ENCODE measurements around the gene NCAN.
"Not testable (repeated sequence)": the region's sequence is repeated elsewhere in the genome, so short reads cannot be mapped to it uniquely, and the experiment has no call there.

The NCAN gene

GRCh38 chr19:19226204-19226603 is 14.4 kb downstream of the NCAN start:
- DNase-seq: no peak

- no peak for DNase-seq
These were observed 14.9 kb downstream of the NCAN start for GRCh38 chr19:19226663-19227062.

DNA sequence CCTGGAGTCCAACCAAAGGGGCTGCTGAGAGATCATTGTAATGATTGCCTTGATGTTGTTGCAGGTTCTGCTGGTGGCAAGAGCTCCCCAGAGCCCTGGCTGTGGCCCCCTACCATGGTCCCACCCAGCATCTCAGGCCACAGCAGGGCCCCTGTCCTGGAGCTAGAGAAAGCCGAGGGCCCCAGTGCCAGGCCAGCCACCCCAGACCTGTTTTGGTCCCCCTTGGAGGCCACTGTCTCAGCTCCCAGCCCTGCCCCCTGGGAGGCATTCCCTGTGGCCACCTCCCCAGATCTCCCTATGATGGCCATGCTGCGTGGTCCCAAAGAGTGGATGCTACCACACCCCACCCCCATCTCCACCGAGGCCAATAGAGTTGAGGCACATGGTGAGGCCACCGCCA is 15.5 kb downstream of the NCAN start:
- DNase-seq: no peak

GRCh38 chr19:19229701-19230100 is 17.9 kb downstream of the NCAN start:
- DNase-seq: no peak

DNA sequence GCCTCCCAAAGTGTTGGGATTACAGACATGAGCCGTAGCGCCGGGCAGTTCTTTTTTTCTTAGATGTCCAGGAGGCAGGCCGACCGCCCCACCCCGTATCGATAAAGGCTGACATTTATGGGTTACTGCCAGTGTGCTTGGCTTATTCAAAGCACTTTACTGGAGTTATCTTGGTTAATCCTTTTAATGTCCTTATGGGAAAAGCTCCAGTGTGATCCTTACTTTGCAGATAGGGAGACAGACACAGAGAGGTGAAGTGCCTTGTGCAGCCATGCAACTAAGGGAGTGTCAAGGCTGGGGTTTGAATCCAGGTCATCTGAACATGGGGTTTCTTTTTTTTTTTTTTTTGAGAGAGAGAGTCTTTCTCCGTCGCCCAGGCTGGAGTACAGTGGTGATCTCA is 19.2 kb downstream of the NCAN start:
- DNase-seq: no peak

GRCh38 chr19:19232261-19232721 is 20.5 kb downstream of the NCAN start:
- DNase-seq: no peak

- DNase-seq: no peak
These were observed 22.6 kb downstream of the NCAN start for GRCh38 chr19:19234220-19234816.

DNA sequence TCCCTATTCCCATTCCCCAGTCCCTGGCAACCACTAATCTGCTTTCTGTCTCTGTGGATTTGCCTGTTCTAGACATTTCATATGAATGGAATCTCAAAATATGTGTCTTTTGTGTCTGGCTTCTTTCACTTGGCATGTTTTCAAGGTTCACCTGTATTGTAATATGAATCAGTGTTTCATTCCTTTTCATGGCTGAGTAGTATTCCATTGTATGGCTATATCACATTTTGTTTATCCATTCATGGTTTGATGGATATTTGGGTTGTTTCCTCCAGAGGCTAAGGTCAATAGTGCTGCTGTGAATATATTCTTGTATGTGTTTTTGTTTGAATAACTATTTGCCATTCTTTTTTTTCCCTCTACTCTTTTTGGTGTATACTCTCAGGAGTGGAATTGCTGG is 24.4 kb downstream of the NCAN start:
- no peak for DNase-seq

- DNase-seq: no peak
These were observed 26.6 kb downstream of the NCAN start for GRCh38 chr19:19238126-19238894.

DNA sequence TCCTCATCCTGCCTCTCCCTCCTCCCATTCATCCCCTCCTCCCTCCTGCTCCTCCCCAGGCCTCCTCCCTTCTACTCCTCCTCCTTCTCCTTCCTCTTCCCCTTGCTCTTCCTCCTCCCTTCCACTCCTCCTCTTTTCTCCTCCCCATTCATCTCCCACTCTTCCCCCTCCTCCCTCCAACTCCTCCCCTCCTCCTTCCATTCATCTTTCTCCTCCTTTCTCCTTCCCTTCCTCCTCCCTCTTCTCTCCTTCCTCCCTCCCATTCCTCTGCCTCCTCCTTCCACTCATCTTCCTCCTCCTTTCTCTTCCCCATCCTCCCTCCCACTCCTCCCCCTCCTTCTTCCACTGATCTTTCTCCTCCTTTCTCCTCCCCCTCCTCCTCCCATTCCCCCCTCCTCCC is 27.9 kb downstream of the NCAN start:
- no peak for DNase-seq

DNA sequence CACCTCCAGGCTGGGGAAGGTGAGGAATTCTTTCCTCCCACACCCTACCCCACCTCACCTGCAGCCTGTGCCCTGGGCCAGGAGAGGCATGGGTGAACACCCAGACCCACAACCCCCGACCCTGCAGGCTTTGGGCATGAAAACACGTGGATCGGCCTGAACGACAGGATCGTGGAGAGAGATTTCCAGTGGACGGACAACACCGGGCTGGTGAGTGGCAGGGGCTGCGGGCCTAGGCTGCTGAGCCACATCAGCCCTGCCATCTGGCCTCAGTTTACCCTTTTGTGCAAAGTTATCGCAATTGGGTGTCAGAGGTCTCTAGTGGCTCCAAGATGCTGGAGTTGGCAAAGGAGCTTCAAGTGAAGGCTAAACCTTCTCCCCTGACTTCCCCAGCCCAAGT is 28.7 kb downstream of the NCAN start:
- DNase-seq: no peak

- no peak for DNase-seq
These were observed 38.5 kb downstream of the NCAN start for GRCh38 chr19:19250196-19250801.

DNA sequence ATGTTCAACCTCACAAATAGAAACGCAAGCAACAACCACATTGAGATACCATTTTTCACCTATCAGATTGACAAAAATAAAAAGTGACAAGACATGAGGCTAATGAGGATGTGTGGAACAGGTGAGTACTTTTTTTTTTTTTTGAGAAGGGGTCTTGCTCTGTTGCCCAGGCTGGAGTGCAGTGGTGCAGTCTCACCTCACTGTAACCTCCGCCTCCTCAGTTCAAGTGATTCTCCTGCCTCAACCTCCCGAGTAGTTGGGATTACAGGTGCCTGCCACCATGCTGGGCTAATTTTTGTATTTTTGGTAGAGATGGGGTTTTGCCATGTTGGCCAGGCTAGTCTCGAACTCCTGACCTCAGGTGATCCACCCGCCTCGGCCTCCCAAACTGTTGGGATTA is 41.7 kb downstream of the NCAN start:
- DNase-seq: not testable (repeated sequence)

- no peak for DNase-seq
These were observed 44.6 kb downstream of the NCAN start for GRCh38 chr19:19256072-19256969.

GRCh38 chr19:19257137-19257536 is 45.4 kb downstream of the NCAN start:
- no peak for DNase-seq

GRCh38 chr19:19257836-19258588 is 46.3 kb downstream of the NCAN start:
- no peak for DNase-seq

DNA sequence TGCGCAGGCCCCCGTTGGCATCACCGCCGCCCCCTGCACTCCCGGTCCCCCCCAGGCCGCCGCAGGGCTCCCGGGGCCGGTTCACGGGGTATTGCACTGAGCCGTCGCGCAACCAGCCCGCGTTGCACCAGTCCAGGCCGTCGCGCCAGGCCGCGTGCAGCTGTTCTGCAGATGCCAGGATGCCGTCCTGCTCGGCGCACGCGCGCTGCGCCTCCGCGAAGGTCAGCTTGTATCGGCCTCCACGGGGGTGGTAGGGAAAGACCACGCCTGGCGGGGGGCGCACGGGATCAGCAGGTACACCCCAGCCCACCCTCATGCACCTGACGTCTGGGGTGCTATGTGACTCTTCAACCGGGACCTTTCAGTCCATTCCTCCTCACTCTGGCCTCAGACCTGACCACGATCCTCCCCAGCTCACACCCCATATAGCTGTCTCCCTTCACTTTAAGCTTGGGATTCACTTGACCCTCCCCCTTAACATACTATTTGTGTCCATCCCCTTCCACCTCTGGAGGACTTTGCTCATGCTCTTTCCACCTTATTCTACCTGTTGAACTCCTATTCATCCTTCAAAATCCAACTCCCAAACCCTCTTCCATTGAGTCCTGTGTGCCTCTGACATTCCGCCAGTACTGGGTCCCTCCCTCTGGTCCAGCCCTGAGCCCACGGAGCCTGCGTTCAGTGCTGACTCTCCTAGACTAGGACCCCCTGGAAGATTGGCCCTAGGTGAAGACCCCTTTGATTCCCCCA is 47.0 kb downstream of the NCAN start:
- DNase-seq: no peak

- DNase-seq: no peak
These were observed 48.0 kb downstream of the NCAN start for GRCh38 chr19:19259741-19260140.

DNA sequence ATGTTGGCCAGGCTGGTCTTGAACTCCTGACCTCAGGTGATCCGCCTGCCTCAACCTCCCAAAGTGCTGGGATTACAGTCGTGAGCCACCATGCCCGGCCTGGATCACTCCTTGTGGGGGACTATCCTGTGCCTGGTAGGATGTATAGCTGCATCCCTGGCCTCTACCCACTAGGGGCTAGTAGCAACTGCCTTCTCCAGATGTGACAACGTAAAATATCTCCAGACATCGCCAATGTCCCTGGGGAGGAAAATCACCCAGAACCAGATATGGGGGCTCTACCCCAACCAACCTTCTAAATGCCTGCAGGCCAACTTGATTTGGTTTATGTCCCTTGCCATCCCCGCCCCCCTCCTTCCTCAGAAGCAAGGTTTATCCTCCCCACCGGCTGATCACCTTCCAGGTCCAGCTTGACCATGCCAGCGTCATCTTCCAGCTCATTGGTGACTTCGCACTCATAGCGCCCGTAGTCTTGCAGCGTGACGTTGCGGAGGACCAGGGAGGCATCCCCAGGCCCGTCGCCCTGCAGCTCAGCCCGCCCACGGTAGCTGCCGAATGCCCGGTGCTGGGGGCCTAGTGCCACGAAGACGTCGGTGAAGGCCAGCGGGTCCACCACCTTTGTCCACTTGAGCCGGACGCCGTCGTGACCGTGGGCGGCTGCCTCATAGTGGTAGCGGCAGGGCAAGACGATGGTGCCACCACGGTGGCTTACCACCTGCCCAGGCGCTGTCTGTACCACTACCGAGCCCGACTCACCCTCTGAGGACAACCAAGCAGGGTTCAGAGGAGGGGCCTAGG is 48.9 kb downstream of the NCAN start:
- no peak for DNase-seq

- no peak for DNase-seq
These were observed 49.8 kb downstream of the NCAN start for GRCh38 chr19:19261350-19262189.
